Urothelium cell line (cell line): ENCODE results near the gene LOXHD1.

ENCODE experiments used
- DNase-seq: peaks from one replicate; pipeline ENCODE4 v3.0.0; 2011; ENCODE audit warnings: low spot score, mixed read lengths
- FAIRE-seq: peaks from 2 replicates; lab custom pipeline; 2011; peaks lifted over from hg19 to GRCh38; lab: Jason Lieb, UNC

The LOXHD1 gene

GRCh38 chr18:46427216-46427995 lies 229.6 kb downstream of the LOXHD1 start:
- no peak for DNase-seq
- no peak for FAIRE-seq
